SU-DHL-6 (cell line): ENCODE results near the gene STXBP5.

Experiments used
- H2AFZ ChIP-seq: fragments of 200-600 bp; sonication (generic); 2 replicates; pipeline ENCODE4 v1.6.1; 2014; ENCODE audit warnings: low read depth, mild to moderate bottlenecking, moderate library complexity, mixed read lengths, antibody characterized with exemption, low read length; ENCODE audit not compliant: severe bottlenecking
- H3F3A ChIP-seq: fragments of 200-600 bp; shearing (Covaris generic); 2 replicates; pipeline ENCODE4 v1.6.0; 2016; ENCODE audit warnings: antibody characterized with exemption, mild to moderate bottlenecking; ENCODE audit not compliant: insufficient read depth
- H3K27ac ChIP-seq: fragments of 200-600 bp; sonication (generic); 2 replicates; pipeline ENCODE4 v1.5.1; 2016; ENCODE audit warnings: low read depth, mild to moderate bottlenecking, low read length, moderate library complexity, mixed read lengths
- H3K27me3 ChIP-seq: fragments of 200-600 bp; sonication (generic), shearing (Covaris generic); 2 replicates; pipeline ENCODE4 v1.6.0; 2014; ENCODE audit warnings: mild to moderate bottlenecking, low read length
- H3K36me3 ChIP-seq: fragments of 200-600 bp; sonication (generic); 2 replicates; pipeline ENCODE4 v1.6.1; 2014; ENCODE audit warnings: mild to moderate bottlenecking, low read length, mixed read lengths
- H3K4me2 ChIP-seq: fragments of 300-600, 200-600 bp; shearing (Covaris generic), sonication (generic); 2 replicates; pipeline ENCODE4 v1.6.0; 2014; ENCODE audit warnings: low read length, low read depth, mild to moderate bottlenecking; ENCODE audit not compliant: poor library complexity, severe bottlenecking
- H3K4me3 ChIP-seq: fragments of 200-600 bp; sonication (generic); 2 replicates; pipeline ENCODE4 v1.5.1; 2014; ENCODE audit warnings: antibody characterized with exemption, low read length, mild to moderate bottlenecking, mixed read lengths; ENCODE audit not compliant: insufficient read depth, poor library complexity, severe bottlenecking
- H3K79me2 ChIP-seq: fragments of 200-600 bp; sonication (generic); 2 replicates; pipeline ENCODE4 v1.6.1; 2014; ENCODE audit warnings: mild to moderate bottlenecking, low read length, moderate library complexity; ENCODE audit not compliant: insufficient read depth
- H3K9ac ChIP-seq: fragments of 200-600 bp; sonication (generic); 2 replicates; pipeline ENCODE4 v1.7.0; 2014; ENCODE audit warnings: mild to moderate bottlenecking, low read length
- H3K9me2 ChIP-seq: fragments of 200-600 bp; sonication (generic); replicated peaks from 2 replicates; pipeline ENCODE4 v1.6.1; 2014; ENCODE audit warnings: low read length; ENCODE audit not compliant: insufficient read depth
- H3K9me3 ChIP-seq: fragments of 200-600 bp; sonication (generic); 2 replicates; pipeline ENCODE4 v1.6.1; 2014; ENCODE audit warnings: low read length, mixed read lengths; ENCODE audit not compliant: insufficient read depth
- H4K20me1 ChIP-seq: fragments of 200-600 bp; sonication (generic); 2 replicates; pipeline ENCODE4 v1.6.1; 2014; ENCODE audit warnings: low read depth, mild to moderate bottlenecking, antibody characterized with exemption, low read length, moderate library complexity, mixed read lengths
- EZH2phosphoT487 ChIP-seq: fragments of 200-600 bp; sonication (generic), shearing (Covaris generic); conservative IDR thresholded peaks from 2 replicates; pipeline ENCODE4 v1.6.1; 2018; ENCODE audit warnings: mild to moderate bottlenecking, antibody characterized with exemption, low read length, moderate library complexity, mixed read lengths
- TF ChIP-seq, protein P1 (sequence below): fragments of 200-600 bp; sonication (generic); IDR thresholded peaks from one replicate; pipeline ENCODE4 v1.5.1; 2017; ENCODE audit warnings: antibody characterized with exemption, mild to moderate bottlenecking, low read length, moderate library complexity; ENCODE audit not compliant: insufficient read depth, poor library complexity, severe bottlenecking

The STXBP5 gene

DNA sequence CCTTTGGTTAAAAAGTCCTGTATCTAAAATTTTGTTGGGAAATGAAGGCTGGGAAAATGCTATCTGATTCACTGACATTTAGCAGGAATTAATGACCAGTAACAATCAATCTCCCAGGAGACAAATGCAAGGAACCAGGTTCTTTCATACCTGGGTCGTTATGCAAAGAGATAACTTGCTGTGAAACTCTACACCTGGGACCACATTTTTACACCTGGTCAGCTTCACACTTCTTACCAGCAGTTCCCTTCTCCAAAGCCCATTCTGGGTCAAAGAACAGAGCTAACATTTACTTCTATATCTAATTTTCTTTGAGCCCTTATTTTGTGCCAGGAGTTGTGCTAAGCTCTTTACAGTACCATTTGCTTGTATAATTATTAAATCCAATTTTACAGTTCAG is 27.4 kb upstream of the STXBP5 start:
- Histone ChIP-seq H3K79me2 (no peaks in the 10 kb centered on the region), H3F3A (no peaks in the 10 kb centered on the region), H3K36me3 (no peaks in the 10 kb centered on the region), H3K9me3 (no peaks in the 10 kb centered on the region), H2AFZ (no peak overlapping the region), H3K9me2 (no peaks in the 10 kb centered on the region), H3K27me3 (no peaks in the 10 kb centered on the region), H4K20me1 (no peaks in the 10 kb centered on the region), H3K4me2 (no peak overlapping the region), H3K27ac (no peak overlapping the region), H3K9ac (no peak overlapping the region), H3K4me3 (no peak overlapping the region)
- TF ChIP-seq EZH2phosphoT487 = no peak
- TF ChIP-seq, protein P1, sequence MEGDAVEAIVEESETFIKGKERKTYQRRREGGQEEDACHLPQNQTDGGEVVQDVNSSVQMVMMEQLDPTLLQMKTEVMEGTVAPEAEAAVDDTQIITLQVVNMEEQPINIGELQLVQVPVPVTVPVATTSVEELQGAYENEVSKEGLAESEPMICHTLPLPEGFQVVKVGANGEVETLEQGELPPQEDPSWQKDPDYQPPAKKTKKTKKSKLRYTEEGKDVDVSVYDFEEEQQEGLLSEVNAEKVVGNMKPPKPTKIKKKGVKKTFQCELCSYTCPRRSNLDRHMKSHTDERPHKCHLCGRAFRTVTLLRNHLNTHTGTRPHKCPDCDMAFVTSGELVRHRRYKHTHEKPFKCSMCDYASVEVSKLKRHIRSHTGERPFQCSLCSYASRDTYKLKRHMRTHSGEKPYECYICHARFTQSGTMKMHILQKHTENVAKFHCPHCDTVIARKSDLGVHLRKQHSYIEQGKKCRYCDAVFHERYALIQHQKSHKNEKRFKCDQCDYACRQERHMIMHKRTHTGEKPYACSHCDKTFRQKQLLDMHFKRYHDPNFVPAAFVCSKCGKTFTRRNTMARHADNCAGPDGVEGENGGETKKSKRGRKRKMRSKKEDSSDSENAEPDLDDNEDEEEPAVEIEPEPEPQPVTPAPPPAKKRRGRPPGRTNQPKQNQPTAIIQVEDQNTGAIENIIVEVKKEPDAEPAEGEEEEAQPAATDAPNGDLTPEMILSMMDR = no peak

DNA sequence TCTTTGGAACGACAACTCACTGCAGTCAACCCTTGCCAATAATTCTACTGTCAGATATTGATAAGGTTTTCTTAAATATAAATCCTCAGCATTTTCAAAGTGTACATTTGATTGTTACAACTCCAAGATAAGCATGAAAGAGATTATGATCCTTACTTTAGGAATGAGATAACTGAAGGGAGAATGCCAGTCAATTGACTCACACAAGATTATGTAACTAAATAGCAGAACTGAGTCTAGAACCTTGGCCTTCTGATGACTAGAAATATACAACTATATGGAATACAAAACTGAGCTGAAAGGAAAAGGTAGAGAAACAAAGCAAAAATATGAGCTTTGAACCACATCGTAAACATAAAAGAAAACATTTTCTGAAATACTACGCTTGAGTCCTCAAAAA is 26.9 kb upstream of the STXBP5 start:
- no peaks in the 10 kb centered on the region for H3K36me3 ChIP-seq
- TF ChIP-seq EZH2phosphoT487 = no peak
- TF ChIP-seq, protein P1 = no peak
- no peak overlapping the region for H3K4me2 ChIP-seq
- H3K79me2 ChIP-seq = no peaks in the 10 kb centered on the region
- no peak overlapping the region for H3K4me3 ChIP-seq
- H3K9me2 ChIP-seq = no peaks in the 10 kb centered on the region
- H3K27me3 ChIP-seq = no peaks in the 10 kb centered on the region
- no peak overlapping the region for H3K27ac ChIP-seq
- H2AFZ ChIP-seq = no peak overlapping the region
- no peaks in the 10 kb centered on the region for H3K9me3 ChIP-seq
- H3K9ac ChIP-seq = no peak overlapping the region
- H4K20me1 ChIP-seq = no peaks in the 10 kb centered on the region
- no peaks in the 10 kb centered on the region for H3F3A ChIP-seq

DNA sequence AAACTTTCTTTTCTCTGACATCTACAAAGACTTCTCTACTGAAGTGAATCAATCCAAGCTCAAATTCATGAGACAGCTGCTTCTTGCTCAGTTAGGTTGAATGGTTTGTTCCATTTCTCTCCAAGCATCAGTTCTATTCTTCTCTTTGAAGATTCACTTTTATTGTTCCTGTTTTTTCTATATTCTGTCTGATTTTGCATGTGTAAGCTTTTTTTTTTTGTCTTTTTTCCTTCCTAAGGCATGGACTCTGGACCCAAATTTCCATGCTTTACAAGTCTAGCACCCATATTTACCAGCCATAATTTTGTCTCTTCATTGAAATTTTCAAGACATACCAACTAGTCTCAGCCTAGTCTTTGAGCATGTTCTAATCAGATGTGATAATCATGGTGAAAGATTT is 25.9 kb upstream of the STXBP5 start:
- Histone ChIP-seq H2AFZ (no peak overlapping the region), H3K9ac (no peak overlapping the region), H3K36me3 (no peaks in the 10 kb centered on the region), H3K4me2 (no peak overlapping the region), H4K20me1 (no peaks in the 10 kb centered on the region), H3K4me3 (no peak overlapping the region), H3K27ac (no peak overlapping the region), H3K27me3 (no peaks in the 10 kb centered on the region), H3K79me2 (no peaks in the 10 kb centered on the region), H3F3A (no peaks in the 10 kb centered on the region), H3K9me2 (no peaks in the 10 kb centered on the region), H3K9me3 (no peaks in the 10 kb centered on the region)
- TF ChIP-seq EZH2phosphoT487 = no peak
- TF ChIP-seq, protein P1 = no peak
